Caco-2 (cell line): Measurements from ENCODE around the gene SLC17A2. TPM values are rescaled to one million over a fixed set of nuclear protein-coding genes. Genes with fewer than 3 reads are reported as not detected.
"Not testable (repeated sequence)": the region's sequence is repeated elsewhere in the genome, so short reads cannot be mapped to it uniquely, and the experiment has no call there.

Experiments
- BruUV-seq: library from RNA; stranded (reverse); fragments of 400-500 nt; replicated peaks from 2 replicates; lab custom pipeline; 2021; lab: Mats Ljungman, UMichigan
- CTCF ChIA-PET: fragments of 300-600 bp; sonication (Branson Sonifier 250); formaldehyde crosslinking; loops from one replicate; lab custom pipeline; 2022; ENCODE audit warnings: antibody characterized with exemption; lab: Charles Lee
- POLR2A ChIA-PET: fragments of 300-600 bp; sonication (Branson Sonifier 250); formaldehyde crosslinking; loops from one replicate; lab custom pipeline; 2022; ENCODE audit warnings: antibody characterized with exemption; lab: Charles Lee
- DNase-seq, 2 experiments: peaks; one replicate each; pipeline versions ENCODE4 v3.0.0 to v3.0.0-alpha.2; 2020 to 2022
- H3K27me3 ChIP-seq: replicated peaks from 2 replicates; pipeline ENCODE4 v1.6.0; 2011; ENCODE audit warnings: low read length; ENCODE audit not compliant: control insufficient read depth, insufficient read depth
- H3K36me3 ChIP-seq: 2 replicates; pipeline ENCODE4 v1.5.1; 2011; ENCODE audit warnings: low read length; ENCODE audit not compliant: control insufficient read depth, insufficient read depth
- H3K4me1 ChIP-seq: fragments of 250-450 bp; sonication (Bioruptor Pico); 2 replicates; pipeline ENCODE4 v1.5.1; 2020; ENCODE audit warnings: mild to moderate bottlenecking
- H3K4me3 ChIP-seq: 2 replicates; pipeline ENCODE4 v1.5.1; 2011; ENCODE audit warnings: low read depth, mild to moderate bottlenecking, control low read depth, low read length
- H3K9me3 ChIP-seq: fragments of 250-450 bp; sonication (Bioruptor Pico); 2 replicates; pipeline ENCODE4 v1.5.1; 2020; ENCODE audit warnings: mild to moderate bottlenecking, moderate library complexity
- H3K27ac Mint-ChIP-seq: one replicate; pipeline ENCODE4 v1.8.0; 2022; ENCODE audit warnings: mixed read lengths; ENCODE audit not compliant: unreplicated experiment
- H3K27me3 Mint-ChIP-seq: one replicate; pipeline ENCODE4 v1.8.0; 2022; ENCODE audit warnings: mixed read lengths; ENCODE audit not compliant: insufficient read depth, unreplicated experiment
- H3K36me3 Mint-ChIP-seq: one replicate; pipeline ENCODE4 v1.8.0; 2022; ENCODE audit warnings: mild to moderate bottlenecking, mixed read lengths; ENCODE audit not compliant: insufficient read depth, unreplicated experiment
- H3K4me1 Mint-ChIP-seq: one replicate; pipeline ENCODE4 v1.8.0; 2022; ENCODE audit warnings: low read depth, mixed read lengths; ENCODE audit not compliant: unreplicated experiment
- H3K4me3 Mint-ChIP-seq: one replicate; pipeline ENCODE4 v1.8.0; 2022; ENCODE audit warnings: mild to moderate bottlenecking, moderate library complexity, mixed read lengths; ENCODE audit not compliant: unreplicated experiment
- H3K9me3 Mint-ChIP-seq: one replicate; pipeline ENCODE4 v1.8.0; 2022; ENCODE audit warnings: mixed read lengths; ENCODE audit not compliant: unreplicated experiment
- CTCF ChIP-seq, 2 experiments: fragments of 200-600 bp in 1 of 2; IDR thresholded peaks; 1 replicate in 1 of 2; 2 replicates in 1 of 2; pipeline versions ENCODE4 v1.5.1 to v1.8.0; 2011 to 2022; ENCODE audit warnings: antibody characterized with exemption in 1 of 2, control low read depth in 1 of 2, inconsistent platforms in 1 of 2, low read depth in 1 of 2, low read length in 1 of 2, mild to moderate bottlenecking in 1 of 2, moderate library complexity in 1 of 2; ENCODE audit not compliant: insufficient read depth in 1 of 2, severe bottlenecking in 1 of 2, unreplicated experiment in 1 of 2
- intact Hi-C: fragments of 100-400 bp; cut with micrococcal nuclease; formaldehyde crosslinking; loops from one replicate; pipeline ENCODE4 v1.10.0; 2022; ENCODE audit not compliant: unreplicated experiment
- total RNA-seq: library from RNA; stranded (reverse); gene quantifications from 2 replicates; pipeline ENCODE4 v1.2.3, GENCODE V29; 2022

SLC17A2 gene
- total RNA-seq, 1 experiment from 2014 or later = not detected

DNA sequence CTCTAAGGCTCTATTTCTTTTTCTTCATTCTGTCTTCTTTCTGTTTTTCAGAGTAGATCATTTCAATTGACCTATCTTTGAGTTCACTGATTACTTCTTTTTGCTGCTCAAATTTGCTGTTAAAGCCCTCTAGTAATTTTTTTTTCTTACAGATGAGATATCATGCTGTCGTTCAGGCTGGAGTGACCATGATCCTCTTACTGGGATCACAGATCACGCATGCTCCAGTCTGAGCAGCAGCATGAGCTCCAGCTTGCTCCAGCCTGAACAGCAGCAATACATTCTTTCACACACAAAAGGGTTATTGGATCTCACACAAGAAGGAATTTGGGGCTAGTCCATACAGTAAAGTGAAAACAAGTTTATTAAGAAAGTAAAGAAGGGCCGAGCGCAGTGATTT, 19.8 kb upstream of the SLC17A2 start:
- Mint-ChIP-seq H3K4me3 (no peak overlapping the region), H3K36me3 (no peaks in the 10 kb centered on the region), H3K27ac (no peak overlapping the region), H3K4me1 (peaks cover 6% of the 10 kb centered on the region), H3K27me3 (no peaks in the 10 kb centered on the region), H3K9me3 (no peaks in the 10 kb centered on the region)
- DNase-seq = no peak
- CTCF ChIA-PET = no interaction called here
- Histone ChIP-seq H3K36me3 (no peaks in the 10 kb centered on the region), H3K4me3 (no peak overlapping the region), H3K4me1 (peaks cover 13% of the 10 kb centered on the region), H3K27me3 (no peaks in the 10 kb centered on the region), H3K9me3 (peaks cover 4% of the 10 kb centered on the region; the same call in 1 of the 2 replicates)
- POLR2A ChIA-PET = no interaction called here
- no TSS peak for BruUV-seq
- no peak for TF ChIP-seq CTCF (IDR thresholded peaks at IDR 0.05; ENCODE audit: insufficient read depth in 1 of 2, low read depth in 1 of 2, low read length in 1 of 2, severe bottlenecking in 1 of 2, unreplicated experiment in 1 of 2)
- intact Hi-C loops = loop anchor here (2.0 kb wide), 1 partner anchor 43 kb away; no protein-coding TSS in a partner anchor

- no peaks in the 10 kb centered on the region for H3K9me3 Mint-ChIP-seq
These were observed 19.2 kb upstream of the SLC17A2 start for GRCh38 chr6:25949695-25950094.

GRCh38 chr6:25947492-25947891, 17.0 kb upstream of the SLC17A2 start:
- BruUV-seq, DNase-seq, POLR2A ChIA-PET, H3K36me3 Mint-ChIP-seq, H3K4me3 ChIP-seq, intact Hi-C loops, H3K27me3 Mint-ChIP-seq, H3K4me3 Mint-ChIP-seq, H3K9me3 Mint-ChIP-seq, H3K27me3 ChIP-seq, H3K27ac Mint-ChIP-seq, H3K9me3 ChIP-seq, H3K36me3 ChIP-seq: not testable (repeated sequence)
- peaks cover 16% of the 10 kb centered on the region for H3K4me1 ChIP-seq
- H3K4me1 Mint-ChIP-seq = peaks cover 17% of the 10 kb centered on the region
- CTCF ChIA-PET = interaction anchor here (1.0 kb wide), 1 partner anchor 229 kb away, joined by 3 read pairs; no protein-coding TSS in a partner anchor

More at GRCh38 chr6:25949695-25950094, 19.2 kb upstream of the SLC17A2 start:
- intact Hi-C loops = loop anchor here (2.0 kb wide), 1 partner anchor 43 kb away; no protein-coding TSS in a partner anchor
- CTCF ChIA-PET = interaction anchor here (0.5 kb wide), 1 partner anchor 24 kb away, joined by 3 read pairs; no protein-coding TSS in a partner anchor
- no peak for TF ChIP-seq CTCF (IDR thresholded peaks at IDR 0.05; ENCODE audit: insufficient read depth in 1 of 2, low read depth in 1 of 2, low read length in 1 of 2, severe bottlenecking in 1 of 2, unreplicated experiment in 1 of 2)
- Mint-ChIP-seq H3K4me3 (no peak overlapping the region), H3K27ac (no peak overlapping the region), H3K27me3 (no peaks in the 10 kb centered on the region), H3K36me3 (no peaks in the 10 kb centered on the region), H3K4me1 (peaks cover 12% of the 10 kb centered on the region)
- POLR2A ChIA-PET = no interaction called here
- peaks cover 4% of the 10 kb centered on the region; the same call in 1 of the 2 replicates for H3K9me3 ChIP-seq
- no peak for DNase-seq
- no peaks in the 10 kb centered on the region for H3K36me3 ChIP-seq
- no TSS peak for BruUV-seq
- H3K4me1 ChIP-seq = peaks cover 19% of the 10 kb centered on the region
- no peaks in the 10 kb centered on the region for H3K27me3 ChIP-seq
- no peak overlapping the region for H3K4me3 ChIP-seq
